ENCODE measurements around the gene ELL. TPM values are rescaled to one million over a fixed set of nuclear protein-coding genes. Genes with fewer than 3 reads are reported as not detected.

Gene ELL
- total RNA-seq, 1 experiment from 2014 or later = 22.9 TPM

- no peak overlapping the region for H2AFZ ChIP-seq (ENCODE audit: low read depth, low read length, poor library complexity, severe bottlenecking)
- H3K9me3 ChIP-seq (ENCODE audit: control insufficient read depth in 1 of 2, insufficient read depth in 1 of 2, low read depth in 1 of 2, low read length in 2 of 2) = no peaks in the 10 kb centered on the region
- RAD21 ChIA-PET (ENCODE audit: low non-redundant PET in 1 of 2, low total read pairs in 2 of 2, uncharacterized antibody in 2 of 2, unreplicated experiment in 2 of 2) = no interaction called here
- intact Hi-C loops (cut with micrococcal nuclease) = no loop called here
- peaks cover 20 to 21% of the 10 kb centered on the region in 2 experiments; a peak in 3 of 4 replicates for H3K36me3 ChIP-seq (ENCODE audit: control insufficient read depth in 1 of 2, insufficient read depth in 2 of 2, low read length in 2 of 2)
- H3K9ac ChIP-seq (ENCODE audit: low read length) = no peak overlapping the region
- BruUV-seq (replicated peaks) = no TSS peak
- no peak overlapping the region for H3K4me2 ChIP-seq (ENCODE audit: low read length)
- peaks cover 7 to 16% of the 10 kb centered on the region in 2 experiments for H3K4me1 ChIP-seq (ENCODE audit: control insufficient read depth in 1 of 2, insufficient read depth in 2 of 2, low read length in 2 of 2)
- H3K79me2 ChIP-seq (ENCODE audit: insufficient read depth, low read length) = peaks cover 17% of the 10 kb centered on the region
- CTCF ChIA-PET = no interaction called here
- H3K27ac ChIP-seq (ENCODE audit: low read depth, low read length) = no peak overlapping the region
- no peaks in the 10 kb centered on the region for H3K27me3 ChIP-seq (ENCODE audit: insufficient read depth, low read length)
- TF ChIP-seq RAD21 (IDR thresholded peaks at IDR 0.05; ENCODE audit: low read depth) (no peak), MAX (IDR thresholded peaks at IDR 0.05) (no peak), POLR2A (IDR thresholded peaks at IDR 0.05; ENCODE audit: borderline replicate concordance, extremely low read depth, insufficient read depth, insufficient read length) (no peak), ELF1 (IDR thresholded peaks at IDR 0.05; ENCODE audit: borderline replicate concordance, low read depth) (no peak), EZH2phosphoT487 (IDR thresholded peaks at IDR 0.05; ENCODE audit: borderline replicate concordance) (no peak), CTCF (IDR thresholded peaks at IDR 0.05 in 2 of 3, conservative IDR thresholded peaks at IDR 0.05 in 1 of 3; ENCODE audit: borderline replicate concordance in 1 of 3, insufficient read depth in 1 of 3, low read depth in 2 of 3, low read length in 2 of 3) (no peak), ZNF274 (IDR thresholded peaks at IDR 0.05; ENCODE audit: low read depth, low read length) (no peak), CBX3 (IDR thresholded peaks at IDR 0.05; ENCODE audit: low read depth) (no peak), POLR2AphosphoS5 (IDR thresholded peaks at IDR 0.05; ENCODE audit: low read depth, low read length) (no peak), ZBTB33 (IDR thresholded peaks at IDR 0.05; ENCODE audit: extremely low read depth, insufficient replicate concordance, low read length) (no peak), SP1 (IDR thresholded peaks at IDR 0.05; ENCODE audit: low read depth) (no peak), ZFX (IDR thresholded peaks at IDR 0.05) (no peak), SRF (IDR thresholded peaks at IDR 0.05; ENCODE audit: low read depth) (no peak)
- TF ChIP-seq, protein P1, sequence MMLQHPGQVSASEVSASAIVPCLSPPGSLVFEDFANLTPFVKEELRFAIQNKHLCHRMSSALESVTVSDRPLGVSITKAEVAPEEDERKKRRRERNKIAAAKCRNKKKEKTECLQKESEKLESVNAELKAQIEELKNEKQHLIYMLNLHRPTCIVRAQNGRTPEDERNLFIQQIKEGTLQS (IDR thresholded peaks at IDR 0.05) = no peak
- no peak overlapping the region for H3K4me3 ChIP-seq (replicated peaks in 1 of 2; ENCODE audit: low read depth in 1 of 2, low read length in 2 of 2)
- DNase-seq (ENCODE audit: low read depth, low spot score) (no peak), ATAC-seq (no peak)
- H3K9me2 ChIP-seq (ENCODE audit: insufficient read depth) = no peaks in the 10 kb centered on the region
- no peaks in the 10 kb centered on the region for H4K20me1 ChIP-seq (ENCODE audit: insufficient read depth)
- POLR2A ChIA-PET = no interaction called here
Measured at GRCh38 chr19:18539372-18539771, 17.5 kb upstream of the ELL start.
